Measurements from ENCODE around the gene GAL3ST1. TPM values are rescaled to one million over a fixed set of nuclear protein-coding genes. Genes with fewer than 3 reads are reported as not detected.

Gene GAL3ST1
- total and polyA plus RNA-seq, 4 donors, result 1.0 to 19.4 (median 1.5) TPM

DNA sequence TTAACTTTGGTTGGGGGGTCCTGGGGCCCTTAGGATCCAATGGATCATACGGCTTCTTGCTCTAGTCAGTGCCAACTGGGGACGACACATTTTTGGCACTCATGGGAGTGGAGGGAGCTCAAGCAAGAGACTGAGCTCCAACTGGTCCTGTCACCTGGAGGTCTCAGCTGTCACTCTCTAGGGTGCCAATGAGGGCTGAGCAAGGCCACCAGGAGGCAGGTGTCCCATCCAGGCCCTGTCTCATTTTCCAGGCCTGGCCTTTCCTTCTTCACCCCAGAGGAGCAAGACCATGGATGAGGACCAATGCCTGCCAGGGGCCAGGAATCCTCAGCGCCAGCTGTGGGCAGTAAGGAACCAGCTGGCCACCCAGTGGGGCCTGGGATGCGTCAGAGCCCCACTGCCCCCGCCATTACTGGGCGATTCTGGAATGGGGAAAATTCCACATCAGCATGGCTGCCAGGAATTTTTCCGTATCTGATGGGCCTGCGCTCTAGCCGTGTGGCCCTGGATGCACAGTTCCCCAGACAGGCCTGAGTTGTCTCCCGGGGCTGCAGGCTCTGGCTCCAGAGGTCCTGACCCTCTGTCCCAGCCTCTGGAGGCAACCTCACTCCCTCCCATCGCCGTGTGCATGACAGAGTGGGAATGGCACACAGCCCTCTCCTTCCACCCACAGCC, 669 bp upstream of the GAL3ST1 start:
- no peak overlapping the region for H3K4me3 ChIP-seq (ENCODE audit: low read depth in 1 of 3, low read length in 3 of 3)
- H3K4me1 ChIP-seq (ENCODE audit: control insufficient read depth in 4 of 4, insufficient read depth in 4 of 4, low read length in 3 of 4), result peaks cover 23 to 31% (median 26%) of the 10 kb centered on the region in 4 donors
- TF ChIP-seq FOXA2 (IDR thresholded peaks at IDR 0.05) (no peak), NR2F2 (IDR thresholded peaks at IDR 0.05) (peak; percentile 76), YY1 (IDR thresholded peaks at IDR 0.05) (no peak), SP1 (IDR thresholded peaks at IDR 0.05) (peak; percentile 22), FOXA1 (IDR thresholded peaks at IDR 0.05) (no peak), EGR1 (IDR thresholded peaks at IDR 0.05; ENCODE audit: low read depth in 2 of 2) (no peak)
- TF ChIP-seq, protein P1, sequence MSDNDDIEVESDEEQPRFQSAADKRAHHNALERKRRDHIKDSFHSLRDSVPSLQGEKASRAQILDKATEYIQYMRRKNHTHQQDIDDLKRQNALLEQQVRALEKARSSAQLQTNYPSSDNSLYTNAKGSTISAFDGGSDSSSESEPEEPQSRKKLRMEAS (IDR thresholded peaks at IDR 0.05), result no peak
- TF ChIP-seq, protein P2, sequence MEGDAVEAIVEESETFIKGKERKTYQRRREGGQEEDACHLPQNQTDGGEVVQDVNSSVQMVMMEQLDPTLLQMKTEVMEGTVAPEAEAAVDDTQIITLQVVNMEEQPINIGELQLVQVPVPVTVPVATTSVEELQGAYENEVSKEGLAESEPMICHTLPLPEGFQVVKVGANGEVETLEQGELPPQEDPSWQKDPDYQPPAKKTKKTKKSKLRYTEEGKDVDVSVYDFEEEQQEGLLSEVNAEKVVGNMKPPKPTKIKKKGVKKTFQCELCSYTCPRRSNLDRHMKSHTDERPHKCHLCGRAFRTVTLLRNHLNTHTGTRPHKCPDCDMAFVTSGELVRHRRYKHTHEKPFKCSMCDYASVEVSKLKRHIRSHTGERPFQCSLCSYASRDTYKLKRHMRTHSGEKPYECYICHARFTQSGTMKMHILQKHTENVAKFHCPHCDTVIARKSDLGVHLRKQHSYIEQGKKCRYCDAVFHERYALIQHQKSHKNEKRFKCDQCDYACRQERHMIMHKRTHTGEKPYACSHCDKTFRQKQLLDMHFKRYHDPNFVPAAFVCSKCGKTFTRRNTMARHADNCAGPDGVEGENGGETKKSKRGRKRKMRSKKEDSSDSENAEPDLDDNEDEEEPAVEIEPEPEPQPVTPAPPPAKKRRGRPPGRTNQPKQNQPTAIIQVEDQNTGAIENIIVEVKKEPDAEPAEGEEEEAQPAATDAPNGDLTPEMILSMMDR (IDR thresholded peaks at IDR 0.05; ENCODE audit: low read depth, low read length, missing input control), result no peak
- no peak overlapping the region for H3K9ac ChIP-seq (ENCODE audit: low read depth in 1 of 2, low read length in 2 of 2)
- H3K36me3 ChIP-seq (ENCODE audit: control insufficient read depth in 4 of 4, insufficient read depth in 3 of 4, low read depth in 1 of 4, low read length in 3 of 4), result peaks cover 19 to 47% (median 30%) of the 10 kb centered on the region in 4 donors
- DNase-seq (ENCODE audit: low spot score), result no peak
- 75% methylated on average over 12 of the region's 12 CpGs for WGBS
- H3K27ac ChIP-seq (ENCODE audit: low read depth in 1 of 2, low read length in 2 of 2), result no peak overlapping the region
- no peaks in the 10 kb centered on the region for H3K9me3 ChIP-seq (ENCODE audit: control insufficient read depth in 4 of 4, low read length in 3 of 4)
- no peaks in the 10 kb centered on the region for H3K27me3 ChIP-seq (ENCODE audit: control insufficient read depth in 4 of 4, insufficient read depth in 4 of 4, low read length in 3 of 4)

DNA sequence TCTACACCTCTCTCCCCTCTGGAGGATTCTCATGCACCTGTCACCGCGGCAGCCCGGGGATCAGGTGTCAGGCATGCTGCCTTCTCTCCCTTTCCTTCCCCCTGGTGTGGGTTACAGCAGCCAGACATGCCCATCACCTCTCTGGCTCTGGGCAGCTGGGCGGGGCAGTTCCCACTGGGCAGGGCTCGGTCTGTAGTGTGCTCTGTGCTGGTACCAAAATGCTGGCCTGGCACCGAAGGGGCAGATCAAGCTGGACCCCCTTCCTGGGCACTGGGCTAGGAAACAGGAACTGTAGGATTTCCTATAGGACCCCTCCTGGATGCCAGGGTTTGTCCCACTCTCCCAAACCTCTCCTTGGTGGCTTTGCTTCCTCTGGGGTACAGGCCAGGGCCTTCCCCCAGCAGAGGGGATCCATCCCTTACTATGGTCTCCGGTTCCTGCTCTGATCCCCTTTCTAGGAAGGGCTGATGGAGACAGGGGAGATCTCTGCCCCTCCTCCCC, 821 bp downstream of the GAL3ST1 start:
- Histone ChIP-seq H3K27me3 (ENCODE audit: control insufficient read depth in 4 of 4, insufficient read depth in 4 of 4, low read length in 3 of 4) (no peaks in the 10 kb centered on the region), H3K9me3 (ENCODE audit: control insufficient read depth in 4 of 4, low read length in 3 of 4) (no peaks in the 10 kb centered on the region), H3K27ac (ENCODE audit: low read depth in 1 of 2, low read length in 2 of 2) (no peak overlapping the region), H3K9ac (ENCODE audit: low read depth in 1 of 2, low read length in 2 of 2) (no peak overlapping the region), H3K36me3 (ENCODE audit: control insufficient read depth in 4 of 4, insufficient read depth in 3 of 4, low read depth in 1 of 4, low read length in 3 of 4) (peaks cover 8 to 32% (median 17%) of the 10 kb centered on the region in 4 donors), H3K4me3 (ENCODE audit: low read depth in 1 of 3, low read length in 3 of 3) (no peak overlapping the region), H3K4me1 (ENCODE audit: control insufficient read depth in 4 of 4, insufficient read depth in 4 of 4, low read length in 3 of 4) (peaks cover 23 to 31% (median 26%) of the 10 kb centered on the region in 4 donors)
- no peak for DNase-seq (ENCODE audit: low spot score)
- 36% methylated on average over 7 of the region's 7 CpGs for WGBS
- TF ChIP-seq, protein P3, sequence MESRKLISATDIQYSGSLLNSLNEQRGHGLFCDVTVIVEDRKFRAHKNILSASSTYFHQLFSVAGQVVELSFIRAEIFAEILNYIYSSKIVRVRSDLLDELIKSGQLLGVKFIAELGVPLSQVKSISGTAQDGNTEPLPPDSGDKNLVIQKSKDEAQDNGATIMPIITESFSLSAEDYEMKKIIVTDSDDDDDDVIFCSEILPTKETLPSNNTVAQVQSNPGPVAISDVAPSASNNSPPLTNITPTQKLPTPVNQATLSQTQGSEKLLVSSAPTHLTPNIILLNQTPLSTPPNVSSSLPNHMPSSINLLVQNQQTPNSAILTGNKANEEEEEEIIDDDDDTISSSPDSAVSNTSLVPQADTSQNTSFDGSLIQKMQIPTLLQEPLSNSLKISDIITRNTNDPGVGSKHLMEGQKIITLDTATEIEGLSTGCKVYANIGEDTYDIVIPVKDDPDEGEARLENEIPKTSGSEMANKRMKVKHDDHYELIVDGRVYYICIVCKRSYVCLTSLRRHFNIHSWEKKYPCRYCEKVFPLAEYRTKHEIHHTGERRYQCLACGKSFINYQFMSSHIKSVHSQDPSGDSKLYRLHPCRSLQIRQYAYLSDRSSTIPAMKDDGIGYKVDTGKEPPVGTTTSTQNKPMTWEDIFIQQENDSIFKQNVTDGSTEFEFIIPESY (IDR thresholded peaks at IDR 0.05), result no peak
- TF ChIP-seq, protein P4, sequence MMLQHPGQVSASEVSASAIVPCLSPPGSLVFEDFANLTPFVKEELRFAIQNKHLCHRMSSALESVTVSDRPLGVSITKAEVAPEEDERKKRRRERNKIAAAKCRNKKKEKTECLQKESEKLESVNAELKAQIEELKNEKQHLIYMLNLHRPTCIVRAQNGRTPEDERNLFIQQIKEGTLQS (IDR thresholded peaks at IDR 0.05), result no peak
- no peak for TF ChIP-seq RAD21 (IDR thresholded peaks at IDR 0.05)
- TF ChIP-seq, protein P1 (IDR thresholded peaks at IDR 0.05), result no peak
- TF ChIP-seq RXRA (IDR thresholded peaks at IDR 0.05), result no peak
- TF ChIP-seq FOXA2 (IDR thresholded peaks at IDR 0.05), result no peak
- TF ChIP-seq GABPA (IDR thresholded peaks at IDR 0.05 in 1 of 2, conservative IDR thresholded peaks at IDR 0.05 in 1 of 2), result no peak

Data from liver (tissue), 9 donors.